ENCODE measurements around the gene CFAP100.

CFAP100 gene

DNA sequence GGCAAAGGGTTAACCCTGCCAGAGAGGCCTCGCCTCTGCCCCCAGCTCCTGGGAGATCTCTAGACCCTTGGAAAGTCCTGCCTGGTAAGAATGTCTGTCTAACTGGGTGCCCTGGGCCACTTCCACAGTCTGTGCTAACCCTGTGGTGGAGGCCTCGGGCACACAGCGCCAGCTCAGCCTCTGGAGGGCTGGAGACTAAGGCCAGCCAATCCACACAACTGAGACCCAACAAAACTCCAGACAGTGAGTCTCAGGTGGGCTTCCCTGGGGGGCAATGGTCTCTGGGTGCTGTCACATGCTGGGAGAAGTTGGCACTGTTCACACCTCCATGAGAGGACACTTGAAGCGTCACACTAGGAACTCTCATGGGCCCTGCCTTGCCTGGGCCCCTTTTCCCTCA, 61.5 kb downstream of the CFAP100 start:
- no peak for TF ChIP-seq ZFX (IDR thresholded peaks at IDR 0.05)
- TF ChIP-seq, protein P1, sequence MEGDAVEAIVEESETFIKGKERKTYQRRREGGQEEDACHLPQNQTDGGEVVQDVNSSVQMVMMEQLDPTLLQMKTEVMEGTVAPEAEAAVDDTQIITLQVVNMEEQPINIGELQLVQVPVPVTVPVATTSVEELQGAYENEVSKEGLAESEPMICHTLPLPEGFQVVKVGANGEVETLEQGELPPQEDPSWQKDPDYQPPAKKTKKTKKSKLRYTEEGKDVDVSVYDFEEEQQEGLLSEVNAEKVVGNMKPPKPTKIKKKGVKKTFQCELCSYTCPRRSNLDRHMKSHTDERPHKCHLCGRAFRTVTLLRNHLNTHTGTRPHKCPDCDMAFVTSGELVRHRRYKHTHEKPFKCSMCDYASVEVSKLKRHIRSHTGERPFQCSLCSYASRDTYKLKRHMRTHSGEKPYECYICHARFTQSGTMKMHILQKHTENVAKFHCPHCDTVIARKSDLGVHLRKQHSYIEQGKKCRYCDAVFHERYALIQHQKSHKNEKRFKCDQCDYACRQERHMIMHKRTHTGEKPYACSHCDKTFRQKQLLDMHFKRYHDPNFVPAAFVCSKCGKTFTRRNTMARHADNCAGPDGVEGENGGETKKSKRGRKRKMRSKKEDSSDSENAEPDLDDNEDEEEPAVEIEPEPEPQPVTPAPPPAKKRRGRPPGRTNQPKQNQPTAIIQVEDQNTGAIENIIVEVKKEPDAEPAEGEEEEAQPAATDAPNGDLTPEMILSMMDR (conservative IDR thresholded peaks at IDR 0.05) = no peak
- H3K27ac ChIP-seq = no peak overlapping the region

DNA sequence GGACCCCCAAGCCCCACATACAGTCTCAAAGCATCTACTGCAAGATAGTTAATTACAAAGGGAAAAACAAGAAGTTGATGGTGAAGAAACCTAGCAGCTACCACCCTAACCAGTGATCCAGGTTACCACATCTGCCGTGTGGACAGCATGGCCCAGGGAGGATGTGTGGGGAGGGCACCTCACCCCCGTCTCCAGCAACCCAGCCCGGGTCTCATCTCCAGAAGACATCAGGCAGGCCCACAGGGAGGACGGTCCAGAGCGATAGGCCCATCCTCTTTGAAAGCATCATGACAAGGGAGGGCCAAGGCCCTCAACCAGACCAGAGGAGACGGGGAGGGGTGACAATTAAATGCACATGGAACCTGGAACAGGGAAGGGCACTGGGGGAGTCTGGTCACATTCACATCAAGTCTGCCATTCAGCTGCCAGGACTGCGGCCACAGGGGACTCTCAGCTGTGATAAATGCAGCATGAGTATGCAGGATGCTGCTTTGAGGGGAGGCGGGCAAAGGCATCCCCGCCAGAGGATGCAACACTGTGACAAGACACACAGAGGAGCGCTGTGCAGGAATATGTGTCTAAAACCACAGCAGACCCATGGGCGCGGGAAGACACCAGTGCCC, 62.2 kb downstream of the CFAP100 start:
- no peak overlapping the region for H3K27ac ChIP-seq
- TF ChIP-seq ZFX (IDR thresholded peaks at IDR 0.05) = no peak
- TF ChIP-seq, protein P1 (conservative IDR thresholded peaks at IDR 0.05) = no peak

DNA sequence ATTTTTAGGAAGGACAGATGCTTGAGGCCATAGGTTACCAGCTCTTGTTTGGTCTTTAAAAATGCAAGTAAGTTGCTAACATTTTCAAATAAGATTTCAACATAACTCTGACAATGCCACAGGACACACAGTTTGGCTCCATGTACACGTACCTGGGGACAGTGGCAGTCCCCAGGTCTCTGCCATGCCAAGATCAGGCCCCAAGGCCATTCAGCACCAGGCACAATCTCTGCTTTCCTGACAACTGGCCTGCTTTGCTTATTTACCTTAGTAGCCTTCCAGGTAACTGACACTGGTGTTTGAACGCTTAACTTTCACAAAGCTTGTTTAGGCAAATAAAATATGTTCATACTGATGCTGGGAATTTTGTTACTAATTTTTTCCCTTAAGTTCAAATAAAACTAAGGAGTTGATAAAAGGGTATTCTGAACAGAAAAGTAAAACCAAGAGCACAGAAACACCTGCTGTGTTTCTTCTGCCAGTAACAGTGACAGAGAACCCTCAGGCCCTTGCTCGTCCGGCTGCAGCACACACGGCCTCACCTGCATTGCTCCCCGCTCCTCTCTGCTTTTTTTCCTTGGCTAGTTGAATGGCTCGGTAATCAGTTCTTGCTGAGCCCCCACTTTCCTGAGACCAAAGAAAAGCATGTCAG, 64.5 kb downstream of the CFAP100 start:
- TF ChIP-seq, protein P1 (conservative IDR thresholded peaks at IDR 0.05) = no peak
- no peak for TF ChIP-seq ZFX (IDR thresholded peaks at IDR 0.05)

DNA sequence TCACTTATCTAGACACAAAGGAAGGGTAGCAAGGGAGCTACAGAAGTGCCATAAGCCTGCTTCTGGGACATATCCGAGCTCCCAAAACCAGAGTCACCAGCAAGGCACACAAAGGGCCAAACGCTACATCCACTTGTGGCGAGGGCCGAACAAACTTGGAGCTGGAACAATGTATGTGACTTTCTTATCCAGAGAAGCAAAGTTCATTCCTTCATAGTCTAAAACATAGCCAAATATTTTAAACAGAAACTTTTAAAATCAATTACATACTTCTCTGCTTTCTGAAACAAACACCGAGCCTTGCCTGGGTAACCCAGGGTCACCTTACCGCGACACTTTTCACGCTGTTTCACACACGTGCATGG, 65.0 kb downstream of the CFAP100 start:
- no peak overlapping the region for H3K27ac ChIP-seq
- TF ChIP-seq, protein P1 (conservative IDR thresholded peaks at IDR 0.05) = no peak
- TF ChIP-seq ZFX (IDR thresholded peaks at IDR 0.05) = no peak

More for the DNA sequence above, 64.5 kb downstream of the CFAP100 start:
- no peak overlapping the region for H3K27ac ChIP-seq

DNA sequence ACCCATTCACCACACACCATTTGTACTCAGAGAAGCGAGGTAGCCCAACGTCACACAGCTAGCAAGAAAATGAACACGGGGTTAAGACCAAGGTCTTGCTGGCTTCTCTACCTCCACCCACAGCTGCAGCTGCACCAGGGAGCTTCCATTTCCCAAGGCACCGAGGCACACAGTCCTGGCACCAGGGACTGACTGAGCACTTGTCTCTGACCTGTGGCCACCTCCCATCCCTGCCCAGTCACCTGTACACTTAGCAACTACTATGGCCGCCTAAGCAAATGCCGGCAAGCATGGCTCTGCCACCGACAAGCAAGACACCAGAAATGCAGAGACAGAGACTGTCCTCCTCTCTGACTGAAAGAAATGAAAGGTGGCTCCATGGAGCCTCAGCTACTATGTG, 65.7 kb downstream of the CFAP100 start:
- H3K27ac ChIP-seq = no peak overlapping the region
- TF ChIP-seq, protein P1 (conservative IDR thresholded peaks at IDR 0.05) = no peak
- no peak for TF ChIP-seq ZFX (IDR thresholded peaks at IDR 0.05)

DNA sequence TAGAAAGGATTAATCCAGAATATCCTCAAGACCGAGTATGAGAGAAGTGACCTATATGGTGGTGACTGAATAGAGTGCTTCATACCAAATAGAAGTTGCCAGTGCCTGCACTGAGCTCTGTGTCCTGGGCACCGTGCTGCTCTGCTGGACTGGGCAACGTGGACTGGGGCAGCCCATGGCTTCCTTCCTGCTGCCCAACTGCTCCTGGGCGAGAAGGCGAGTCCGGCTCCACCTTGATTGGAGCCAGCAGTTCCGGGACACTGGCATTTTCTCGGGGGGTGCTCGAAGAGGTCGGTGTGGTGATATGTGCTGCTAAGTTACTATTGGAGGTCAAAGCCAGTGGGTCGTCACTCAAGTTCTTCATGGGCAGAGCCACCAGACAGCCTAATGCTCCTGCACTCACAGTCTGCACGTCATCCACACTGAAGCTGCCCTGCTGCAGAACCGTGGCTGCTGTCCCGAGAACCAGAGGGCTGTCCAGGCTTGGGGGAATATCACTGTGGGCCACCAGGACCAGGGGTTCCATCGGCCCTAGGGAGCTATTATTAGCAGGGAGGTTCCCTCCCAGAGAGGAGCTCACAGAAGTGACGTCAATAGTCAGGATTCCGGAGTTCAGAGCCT, 66.9 kb downstream of the CFAP100 start:
- H3K27ac ChIP-seq = no peak overlapping the region
- TF ChIP-seq ZFX (IDR thresholded peaks at IDR 0.05) = no peak
- TF ChIP-seq, protein P1 (conservative IDR thresholded peaks at IDR 0.05) = no peak

DNA sequence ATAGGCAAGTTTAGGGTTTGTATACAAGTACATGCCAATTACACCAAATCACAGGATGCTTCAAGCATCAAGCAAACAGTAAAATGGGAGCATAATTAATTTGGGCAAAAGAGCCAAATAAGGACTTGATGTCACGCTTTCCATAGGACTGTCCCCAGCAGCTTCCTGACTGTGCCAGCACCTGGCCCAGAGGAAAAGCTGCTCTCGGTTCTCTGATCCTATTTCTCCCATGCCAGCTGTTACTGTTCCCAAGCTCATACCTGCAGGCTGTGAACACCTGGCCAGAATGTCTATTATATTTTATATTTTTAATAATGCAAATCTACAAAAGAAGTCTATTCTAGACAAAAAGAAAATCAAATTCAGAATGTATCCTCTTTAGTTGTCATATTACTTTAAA, 68.8 kb downstream of the CFAP100 start:
- TF ChIP-seq, protein P1 (conservative IDR thresholded peaks at IDR 0.05) = no peak
- TF ChIP-seq ZFX (IDR thresholded peaks at IDR 0.05) = no peak
- H3K27ac ChIP-seq = no peak overlapping the region

Measured in C4-2B (cell line).